Anterior cingulate cortex (tissue), 58 donors: ENCODE results near the gene TAOK3.
"Not testable (repeated sequence)": the region's sequence is repeated elsewhere in the genome, so short reads cannot be mapped to it uniquely, and the experiment has no call there.

Source experiments
- DNase-seq, 58 donors: peaks; one replicate each; lab custom pipeline; 2025; lab: John Stamatoyannopoulos, UW

Gene TAOK3

DNA sequence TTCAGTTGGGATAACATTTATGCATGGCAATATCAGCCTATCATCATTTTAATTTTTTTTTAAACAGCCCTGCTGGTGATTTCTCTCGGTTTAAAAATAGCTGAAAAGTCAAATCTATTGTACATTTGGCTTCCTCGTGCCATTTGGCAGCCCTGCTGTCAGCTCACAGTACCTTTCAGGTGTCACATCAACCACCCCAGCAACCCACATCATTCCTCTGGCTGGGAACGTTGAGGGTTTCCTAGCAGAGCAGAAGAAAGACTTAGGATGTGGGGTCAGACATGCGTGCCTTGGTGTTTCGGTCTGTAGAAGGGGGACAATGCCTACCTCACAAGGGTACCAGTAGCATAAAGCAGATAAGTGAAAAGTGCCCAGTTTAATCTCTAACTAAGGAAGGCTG lies 221.0 kb downstream of the TAOK3 start:
- DNase-seq: peak in 1 of 58 donors; percentile 12

DNA sequence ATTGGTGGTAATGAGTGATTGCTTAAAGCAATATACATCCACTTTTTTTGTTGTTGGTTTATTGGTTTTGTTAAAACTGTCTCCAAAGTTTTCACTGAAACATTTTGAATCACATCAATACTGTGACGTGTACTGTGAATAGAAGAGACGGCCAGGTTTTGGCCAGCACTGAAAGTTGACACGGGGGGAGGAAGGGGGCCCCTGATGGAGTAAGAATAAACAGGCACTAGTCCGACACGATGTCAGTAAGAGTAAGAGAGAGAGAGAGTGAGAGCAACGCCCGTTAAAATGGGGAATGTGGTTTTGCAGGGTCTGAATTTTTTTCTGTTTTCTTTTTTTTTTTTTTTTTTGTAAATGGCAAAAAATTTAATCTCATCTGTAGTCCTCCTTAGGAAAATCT lies 222.1 kb downstream of the TAOK3 start:
- peak in 5 of 58 donors; percentile 4 to 31 (median 7) for DNase-seq

- no peak for DNase-seq
Measured at GRCh38 chr12:118148287-118148686, 224.4 kb downstream of the TAOK3 start.

DNA sequence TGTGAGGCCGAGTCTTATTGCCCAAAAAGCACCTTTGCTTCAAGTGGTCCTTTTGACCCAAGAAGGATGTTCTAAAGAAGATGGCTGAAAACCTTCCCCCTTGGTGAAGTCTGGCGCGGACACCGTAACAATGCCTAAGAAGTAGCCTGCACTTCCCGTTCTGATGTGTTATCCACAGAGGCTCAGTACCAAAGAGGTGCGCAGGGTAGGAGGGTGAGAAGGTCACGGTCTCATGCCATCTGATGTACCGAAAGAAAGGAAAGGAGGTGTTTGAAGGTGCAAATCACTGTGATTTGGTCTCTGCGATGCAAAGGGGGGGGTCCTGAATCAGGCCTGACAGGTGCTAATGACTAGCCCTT lies 226.9 kb downstream of the TAOK3 start:
- no peak for DNase-seq

DNA sequence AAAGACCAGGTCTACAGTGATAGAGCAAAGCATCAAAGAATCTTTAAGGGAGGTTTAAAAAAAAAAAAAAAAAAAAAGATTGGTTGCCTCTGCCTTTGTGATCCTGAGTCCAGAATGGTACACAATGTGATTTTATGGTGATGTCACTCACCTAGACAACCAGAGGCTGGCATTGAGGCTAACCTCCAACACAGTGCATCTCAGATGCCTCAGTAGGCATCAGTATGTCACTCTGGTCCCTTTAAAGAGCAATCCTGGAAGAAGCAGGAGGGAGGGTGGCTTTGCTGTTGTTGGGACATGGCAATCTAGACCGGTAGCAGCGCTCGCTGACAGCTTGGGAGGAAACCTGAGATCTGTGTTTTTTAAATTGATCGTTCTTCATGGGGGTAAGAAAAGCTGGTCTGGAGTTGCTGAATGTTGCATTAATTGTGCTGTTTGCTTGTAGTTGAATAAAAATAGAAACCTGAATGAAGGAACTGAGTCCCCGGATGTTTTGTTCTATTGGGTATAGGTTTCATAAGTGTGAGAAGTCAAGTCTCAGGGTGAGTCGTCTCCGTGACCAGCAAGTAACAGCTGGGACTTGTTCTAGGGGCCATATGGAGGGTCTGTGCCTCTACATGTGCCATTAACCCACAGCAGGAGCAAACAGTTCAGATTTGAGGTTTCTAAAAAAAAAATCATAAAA lies 227.5 kb downstream of the TAOK3 start:
- DNase-seq: no peak

DNA sequence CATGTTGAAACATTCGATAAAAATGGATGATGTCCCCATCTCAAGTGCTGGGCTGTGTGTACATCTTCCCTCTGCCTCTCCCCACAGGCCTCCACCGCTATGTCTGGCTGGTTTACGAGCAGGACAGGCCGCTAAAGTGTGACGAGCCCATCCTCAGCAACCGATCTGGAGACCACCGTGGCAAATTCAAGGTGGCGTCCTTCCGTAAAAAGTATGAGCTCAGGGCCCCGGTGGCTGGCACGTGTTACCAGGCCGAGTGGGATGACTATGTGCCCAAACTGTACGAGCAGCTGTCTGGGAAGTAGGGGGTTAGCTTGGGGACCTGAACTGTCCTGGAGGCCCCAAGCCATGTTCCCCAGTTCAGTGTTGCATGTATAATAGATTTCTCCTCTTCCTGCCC lies 228.2 kb downstream of the TAOK3 start:
- no peak for DNase-seq

DNA sequence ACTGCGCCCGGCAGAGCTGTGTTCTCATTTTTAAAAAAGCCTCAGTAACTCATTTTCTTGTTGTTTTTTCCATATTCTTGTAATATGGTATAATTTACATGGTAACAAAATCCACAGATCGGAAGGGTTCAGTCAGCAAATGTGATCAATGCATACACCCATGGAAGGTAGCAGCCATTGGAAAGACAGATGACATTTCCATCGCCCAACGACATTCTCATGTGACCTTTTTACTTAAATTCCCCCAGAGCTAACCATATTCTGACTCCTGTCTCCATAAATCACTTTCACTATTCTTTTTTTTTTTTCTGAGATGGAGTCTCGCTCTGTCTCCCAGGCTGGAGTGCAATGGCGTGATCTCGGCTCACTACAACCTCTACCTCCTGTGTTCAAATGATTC lies 231.9 kb downstream of the TAOK3 start:
- DNase-seq: no peak

GRCh38 chr12:118137148-118137678 lies 235.5 kb downstream of the TAOK3 start:
- DNase-seq: peak in 1 of 58 donors; percentile 23

GRCh38 chr12:118136559-118137003 lies 236.1 kb downstream of the TAOK3 start:
- DNase-seq: peak in 43 of 58 donors; percentile 7 to 66 (median 33)

DNA sequence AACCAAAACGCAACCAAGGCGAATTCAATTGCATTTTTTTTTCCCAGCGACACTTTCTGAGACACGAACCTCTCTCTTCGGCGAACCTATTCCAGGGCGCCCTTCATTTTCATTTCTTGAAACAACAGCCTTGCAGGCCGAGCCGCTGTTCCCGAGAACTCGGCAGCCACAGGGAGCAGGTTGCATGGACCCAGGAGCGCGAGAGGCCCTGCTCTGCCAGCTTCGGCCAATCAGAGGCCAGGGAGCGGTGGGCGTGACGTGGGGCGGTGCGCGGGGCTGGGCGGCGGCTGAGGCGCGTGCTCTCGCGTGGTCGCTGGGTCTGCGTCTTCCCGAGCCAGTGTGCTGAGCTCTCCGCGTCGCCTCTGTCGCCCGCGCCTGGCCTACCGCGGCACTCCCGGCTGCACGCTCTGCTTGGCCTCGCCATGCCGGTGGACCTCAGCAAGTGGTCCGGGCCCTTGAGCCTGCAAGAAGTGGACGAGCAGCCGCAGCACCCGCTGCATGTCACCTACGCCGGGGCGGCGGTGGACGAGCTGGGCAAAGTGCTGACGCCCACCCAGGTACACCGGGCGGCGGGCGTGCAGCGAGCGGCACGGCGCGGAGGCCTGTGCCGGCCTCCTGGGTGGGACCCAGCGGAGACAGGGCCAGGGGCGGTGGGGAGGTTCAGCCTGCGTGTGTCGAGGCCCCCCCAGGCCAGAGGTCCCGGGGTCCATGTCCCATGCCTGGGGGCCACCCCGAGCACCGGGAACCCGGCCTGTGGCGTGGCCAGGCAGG lies 236.7 kb downstream of the TAOK3 start, which contains the start of gene PEBP1:
TSS of gene PEBP1 (plus strand) at position 337 of the 771 bp plus-strand sequence. CDS start at position 423, 86 bp downstream.
- DNase-seq: peak; percentile 71 to 98 (median 95)

DNA sequence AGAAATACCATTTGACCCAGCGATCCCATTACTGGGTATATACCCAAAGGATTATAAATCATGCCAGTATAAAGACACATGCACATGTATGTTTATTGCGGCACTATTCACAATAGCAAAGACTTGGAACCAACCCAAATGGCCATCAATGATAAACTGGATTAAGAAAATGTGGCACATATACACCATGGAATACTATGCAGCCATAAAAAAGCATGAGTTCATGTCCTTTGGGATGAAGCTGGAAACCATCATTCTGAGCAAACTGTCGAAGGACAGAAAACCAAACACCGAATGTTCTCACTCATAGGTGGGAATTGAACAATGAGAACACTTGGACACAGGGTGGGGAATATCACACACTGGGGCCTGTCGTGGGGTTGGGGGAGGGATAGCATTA lies 243.3 kb downstream of the TAOK3 start:
- DNase-seq: not testable (repeated sequence)

DNA sequence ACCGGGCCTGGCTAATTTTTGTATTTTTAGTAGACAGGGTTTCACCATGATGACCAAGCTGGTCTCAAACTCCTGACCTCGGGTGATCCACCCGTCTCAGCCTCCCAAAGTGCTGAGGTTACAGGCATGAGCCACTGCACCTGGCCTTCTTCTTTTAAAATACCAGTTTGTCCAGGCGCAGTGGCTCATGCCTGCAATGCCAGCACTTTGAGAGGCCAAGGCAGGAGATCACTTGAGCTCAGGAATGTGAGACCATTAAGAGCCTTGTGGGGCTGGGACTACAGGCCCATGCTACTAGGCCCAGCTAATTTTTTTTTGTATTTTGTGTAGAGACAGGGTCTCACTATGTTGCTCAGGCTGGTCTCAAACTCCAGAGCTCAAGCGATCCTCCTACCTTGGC lies 244.8 kb downstream of the TAOK3 start:
- DNase-seq: no peak

DNA sequence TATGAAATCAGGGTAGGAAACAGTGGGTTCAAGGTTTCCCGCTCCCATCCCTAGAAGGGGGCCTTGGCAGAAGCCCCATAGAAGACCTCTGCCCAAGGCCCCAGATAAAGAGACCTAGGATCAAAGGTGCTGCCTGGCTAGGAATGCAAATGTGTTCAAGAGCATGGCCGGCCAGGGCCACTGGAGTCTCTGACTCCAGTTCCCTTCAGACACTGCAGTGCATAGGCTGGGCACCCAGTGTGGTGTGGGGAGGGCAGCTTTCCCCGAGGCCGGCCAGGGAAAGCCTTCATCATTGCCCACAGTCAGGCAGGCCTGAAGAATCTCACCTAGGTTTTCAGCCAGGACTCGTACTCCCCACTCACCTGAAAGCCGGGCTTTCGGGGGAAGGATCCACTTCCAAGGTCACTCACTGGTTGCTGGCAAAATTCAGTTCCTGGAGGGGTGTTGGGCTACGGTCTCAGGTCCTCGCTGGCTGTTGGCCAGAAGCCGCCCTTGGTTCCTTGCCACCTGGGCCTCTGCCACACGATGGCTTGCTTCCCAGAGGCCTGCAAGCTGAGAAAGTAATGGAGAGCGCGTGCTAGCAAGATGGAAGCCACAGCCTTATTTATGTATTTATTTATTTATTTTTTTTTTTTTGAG lies 246.5 kb downstream of the TAOK3 start:
- DNase-seq: peak in 39 of 58 donors; percentile 1 to 74 (median 18)

GRCh38 chr12:118125743-118126118 lies 247.0 kb downstream of the TAOK3 start:
- DNase-seq: no peak

GRCh38 chr12:118124333-118124874 lies 248.3 kb downstream of the TAOK3 start:
- DNase-seq: no peak

- no peak for DNase-seq
Measured at GRCh38 chr12:118122264-118122663, 250.4 kb downstream of the TAOK3 start.

- DNase-seq: peak in 53 of 58 donors; percentile 2 to 82 (median 55)
Measured at GRCh38 chr12:118120579-118121363, 251.9 kb downstream of the TAOK3 start.

DNA sequence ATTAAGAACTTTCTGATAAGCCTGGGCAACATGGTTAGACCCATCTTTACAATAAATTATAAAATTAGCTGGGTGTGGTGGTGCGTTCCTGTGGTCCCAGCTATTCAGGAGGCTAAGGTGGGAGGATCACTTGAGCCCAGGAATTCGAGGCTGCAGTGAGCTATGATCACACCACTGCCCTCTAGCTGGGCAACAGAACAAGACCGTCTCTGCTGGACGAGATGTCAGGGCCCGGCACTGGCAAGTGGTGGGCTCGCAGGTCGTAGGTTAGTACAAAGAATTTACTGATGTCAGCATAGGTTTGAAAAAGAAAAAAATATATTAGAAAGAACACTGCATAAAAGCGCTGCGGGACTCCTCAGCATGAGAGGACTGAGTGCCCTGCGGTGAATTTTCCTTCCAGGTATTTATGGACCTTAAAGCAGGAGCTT lies 253.2 kb downstream of the TAOK3 start:
- no peak for DNase-seq

- DNase-seq: no peak
Measured at GRCh38 chr12:118109088-118109487, 263.6 kb downstream of the TAOK3 start.

DNA sequence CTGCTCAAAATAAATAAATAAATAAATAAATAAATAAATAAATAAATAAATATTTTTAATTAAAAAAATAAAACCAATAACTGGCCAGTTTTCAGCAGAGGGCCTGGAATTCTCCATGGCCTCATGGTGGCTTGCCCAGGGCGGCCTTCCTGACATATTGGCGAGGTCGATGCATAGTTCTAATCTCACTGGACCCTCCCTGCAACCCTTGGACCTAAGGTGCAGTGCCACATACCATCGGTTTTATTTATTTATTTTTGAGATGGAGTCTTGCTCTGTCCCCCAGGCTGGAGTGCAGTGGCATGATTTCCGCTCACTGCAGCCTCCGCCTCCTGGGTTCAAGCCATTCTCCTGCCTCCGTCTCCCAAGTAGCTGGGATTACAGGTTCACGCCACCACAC lies 265.0 kb downstream of the TAOK3 start:
- no peak for DNase-seq
